Activated T-cell treated with anti-CD3 and anti-CD28 coated beads for 24 hours (primary cell): ENCODE results near the gene SERPINA12.
"Not testable (repeated sequence)": the region's sequence is repeated elsewhere in the genome, so short reads cannot be mapped to it uniquely, and the experiment has no call there.

Experiments used
- DNase-seq: peaks from one replicate; pipeline ENCODE4 v3.0.0-alpha.2; 2020; ENCODE audit warnings: low read depth

SERPINA12 gene

GRCh38 chr14:94538070-94538740 lies 28.9 kb upstream of the SERPINA12 start:
- DNase-seq = no peak

- DNase-seq = no peak
Measured at GRCh38 chr14:94536836-94537235, 27.6 kb upstream of the SERPINA12 start.

GRCh38 chr14:94535506-94535905 lies 26.2 kb upstream of the SERPINA12 start:
- DNase-seq = no peak

GRCh38 chr14:94532447-94532846 lies 23.2 kb upstream of the SERPINA12 start:
- DNase-seq = no peak

DNA sequence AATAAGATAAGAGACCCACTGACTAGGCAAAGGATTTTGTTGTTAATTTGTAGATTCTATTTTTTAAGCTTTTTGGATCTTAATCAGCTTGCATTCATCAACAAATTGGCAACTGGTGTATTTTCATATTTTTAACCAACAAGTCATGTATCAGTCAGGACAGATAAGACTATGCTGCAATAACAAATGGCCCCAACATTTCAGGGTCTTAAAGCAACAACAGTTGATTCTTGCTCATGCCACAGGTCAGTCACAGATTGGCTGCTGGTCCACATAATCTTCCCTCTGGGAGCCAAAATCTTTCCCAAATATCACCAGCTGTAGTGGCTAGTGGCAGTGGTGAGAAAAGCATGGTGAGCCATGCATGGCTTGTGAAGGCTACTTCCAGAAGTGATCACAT lies 21.9 kb upstream of the SERPINA12 start:
- no peak for DNase-seq

- DNase-seq = no peak
Measured at GRCh38 chr14:94524093-94524492, 14.8 kb upstream of the SERPINA12 start.

DNA sequence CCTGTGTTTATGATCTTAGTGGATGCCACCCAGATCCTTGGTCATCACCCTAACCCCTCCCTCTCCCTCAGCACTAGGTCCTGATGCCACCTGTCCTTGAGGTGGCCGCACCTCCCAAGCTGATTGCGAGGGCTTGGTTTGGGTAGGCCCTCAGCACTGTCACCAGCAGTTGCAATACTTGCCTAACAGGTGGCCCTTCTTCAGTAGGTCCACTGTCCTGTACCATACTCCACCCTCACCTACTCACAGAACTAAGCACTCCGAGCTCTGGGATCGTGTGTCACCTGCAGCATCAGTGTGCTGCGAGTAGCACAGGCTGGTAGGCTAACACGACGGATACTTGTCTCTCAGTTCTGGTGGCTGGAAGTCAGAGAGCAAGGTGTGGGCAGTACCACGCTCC lies 14.0 kb upstream of the SERPINA12 start:
- DNase-seq = no peak

- DNase-seq = no peak
Measured at GRCh38 chr14:94522115-94522724, 13.0 kb upstream of the SERPINA12 start.

- no peak for DNase-seq
Measured at GRCh38 chr14:94521375-94522114, 12.3 kb upstream of the SERPINA12 start.

DNA sequence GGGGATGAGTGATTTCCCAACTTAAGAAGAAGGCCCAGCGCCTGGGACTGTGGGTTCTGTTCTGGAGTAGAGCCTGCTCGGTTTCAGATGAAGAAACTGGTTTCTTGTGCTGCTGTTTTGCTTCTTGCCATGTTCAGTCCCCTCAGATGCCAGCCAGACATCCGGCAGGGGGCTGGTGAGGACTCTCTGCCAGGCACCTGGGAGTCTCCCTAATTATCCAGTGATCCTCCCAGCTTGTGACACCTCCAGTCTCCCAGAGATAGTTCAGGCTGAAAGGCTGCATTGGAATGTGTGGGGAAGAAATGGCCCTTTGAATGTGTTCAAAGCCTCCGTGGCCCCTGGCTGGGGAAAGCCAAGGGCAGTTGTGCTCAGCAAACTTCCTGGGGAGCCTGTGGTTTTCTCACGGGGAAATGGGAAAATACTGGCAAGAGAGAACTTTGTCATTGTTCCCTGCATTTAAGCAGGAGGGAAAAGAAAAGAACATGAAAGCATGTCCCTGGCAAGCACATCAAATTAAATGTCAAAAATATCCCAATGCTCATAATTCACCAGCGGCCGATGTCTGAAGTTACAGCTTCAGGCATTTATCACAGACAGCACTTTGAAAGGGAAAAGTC lies 8.5 kb upstream of the SERPINA12 start:
- no peak for DNase-seq

GRCh38 chr14:94517248-94517640 lies 8.0 kb upstream of the SERPINA12 start:
- DNase-seq = no peak

GRCh38 chr14:94515856-94516255 lies 6.6 kb upstream of the SERPINA12 start:
- no peak for DNase-seq

GRCh38 chr14:94515426-94515825 lies 6.2 kb upstream of the SERPINA12 start:
- DNase-seq = no peak

- DNase-seq = no peak
Measured at GRCh38 chr14:94514351-94514750, 5.1 kb upstream of the SERPINA12 start.

- not testable (repeated sequence) for DNase-seq
Measured at GRCh38 chr14:94510481-94510880, 1.2 kb upstream of the SERPINA12 start.

DNA sequence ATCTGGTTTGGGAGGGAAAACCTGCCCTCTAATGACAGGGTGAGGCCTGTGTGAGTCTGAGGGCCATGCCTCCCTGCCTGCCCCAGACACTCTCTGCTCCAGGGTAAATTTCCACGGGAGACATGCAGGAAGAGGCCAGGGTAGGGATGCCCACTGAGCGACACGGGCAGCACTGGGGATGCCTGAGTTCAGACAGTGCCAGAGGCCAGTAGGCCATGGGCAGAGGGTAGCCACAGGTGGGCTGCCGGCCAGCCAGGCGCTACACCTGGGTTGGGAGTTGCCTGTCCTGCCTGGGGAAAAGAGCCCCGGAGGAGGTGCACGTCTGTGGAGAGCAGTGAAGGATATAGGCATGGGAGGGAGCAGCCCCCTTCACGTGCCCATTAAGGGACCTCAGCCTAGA lies 3.6 kb downstream of the SERPINA12 start:
- no peak for DNase-seq

- DNase-seq = no peak
Measured at GRCh38 chr14:94505206-94505605, 4.1 kb downstream of the SERPINA12 start.

DNA sequence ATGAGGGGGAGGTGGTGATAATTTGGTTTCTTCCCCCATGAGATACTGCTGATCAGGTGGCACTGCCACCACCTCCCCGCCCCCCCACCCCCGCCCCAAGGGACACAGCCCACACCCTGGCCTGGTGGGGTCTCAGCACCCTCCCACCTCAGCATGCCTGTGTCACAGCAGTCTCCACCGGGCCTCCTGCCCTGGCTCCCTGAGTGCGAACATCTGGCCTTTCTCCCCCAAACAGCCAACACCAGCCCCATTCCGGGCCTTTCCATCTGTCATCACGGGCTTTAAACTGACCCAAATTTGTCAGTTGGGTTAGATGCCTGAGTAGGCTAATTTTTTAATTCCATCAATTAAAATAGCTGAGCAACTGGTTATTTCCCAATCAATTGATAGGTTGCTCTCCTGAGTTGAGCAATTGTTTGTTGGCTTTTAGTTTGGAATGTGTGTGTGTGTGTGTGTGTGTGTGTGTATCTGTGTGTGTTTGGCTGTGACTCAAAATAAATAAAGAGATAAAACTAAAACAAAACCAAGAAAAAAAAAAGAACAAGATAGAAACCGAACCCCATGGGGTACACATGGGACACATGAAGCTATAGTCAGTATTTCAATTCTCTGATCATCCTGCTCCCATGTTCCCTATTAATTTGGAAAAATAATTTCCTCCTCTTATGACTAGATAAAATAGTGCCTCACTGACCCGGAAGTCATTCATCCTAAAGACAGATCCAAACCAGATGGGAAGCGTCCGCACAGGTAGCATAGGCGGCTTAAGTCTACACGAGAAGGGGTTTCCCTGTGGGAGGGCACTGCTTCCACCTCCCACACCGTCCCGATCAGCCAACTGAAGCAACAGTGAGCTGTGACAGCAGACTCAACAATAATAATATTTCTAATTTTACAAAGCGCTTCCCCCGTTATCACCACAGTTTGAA lies 7.4 kb downstream of the SERPINA12 start:
- no peak for DNase-seq

GRCh38 chr14:94500264-94500663 lies 9.0 kb downstream of the SERPINA12 start:
- no peak for DNase-seq

DNA sequence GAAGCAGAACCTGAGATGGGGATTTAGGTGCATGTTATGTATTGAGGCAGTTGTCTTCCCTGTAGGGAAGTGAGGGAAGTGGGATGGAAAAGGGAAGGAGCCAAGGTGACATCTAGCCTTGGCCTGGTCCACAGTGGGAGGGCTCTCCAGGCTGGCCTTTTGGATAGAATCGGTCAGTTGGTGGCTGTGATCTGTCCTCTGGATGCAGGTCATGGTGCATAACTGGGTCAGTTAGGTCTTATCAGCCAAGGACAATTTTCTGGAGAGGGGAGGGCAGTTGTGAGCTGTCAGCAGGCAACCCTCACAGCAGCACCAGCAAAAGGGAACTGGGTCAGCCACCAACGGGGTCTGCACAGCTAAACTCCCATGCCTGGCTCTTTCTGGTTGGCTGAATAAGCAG lies 9.6 kb downstream of the SERPINA12 start:
- no peak for DNase-seq

DNA sequence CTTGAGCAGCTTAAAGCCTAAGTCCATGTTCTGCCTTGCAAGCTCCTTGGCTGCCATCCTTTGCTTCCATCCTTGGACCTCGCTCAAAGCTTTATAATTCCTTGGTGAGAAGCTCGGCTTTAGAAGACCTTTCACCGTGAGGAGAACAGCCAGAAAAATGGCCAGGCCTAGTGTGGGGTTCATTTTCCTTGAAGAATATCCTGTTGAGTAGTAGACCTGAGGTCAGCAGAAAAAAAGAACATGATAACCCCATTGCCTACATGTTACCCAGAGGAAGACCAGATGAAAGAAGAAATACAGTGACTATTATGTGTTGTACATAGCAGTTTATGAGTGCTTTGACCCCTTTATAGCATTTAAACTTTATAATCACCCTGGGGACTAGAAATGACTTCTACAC lies 11.1 kb downstream of the SERPINA12 start:
- DNase-seq = no peak

DNA sequence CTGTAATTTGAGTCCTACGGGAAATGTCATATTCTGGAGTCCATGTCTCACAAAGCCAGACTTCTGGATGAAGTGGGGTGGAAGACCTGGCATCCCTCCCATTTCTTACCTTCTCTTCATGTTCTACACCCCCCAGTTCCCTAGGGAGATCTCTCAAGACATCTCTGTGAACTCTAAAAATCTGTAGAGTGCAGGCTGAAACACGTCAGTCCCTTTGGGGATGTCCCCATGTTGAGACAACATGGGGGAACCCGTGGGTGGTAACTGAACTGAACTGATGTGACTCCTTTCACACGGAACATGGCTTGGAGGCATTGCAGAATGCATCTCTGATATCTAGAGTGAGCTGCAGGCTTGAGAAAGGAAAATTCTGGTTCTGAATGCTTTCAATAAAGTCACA lies 15.2 kb downstream of the SERPINA12 start:
- no peak for DNase-seq
